Thoracic aorta (tissue), 2 donors: ENCODE data around the gene S100A16. TPM values are rescaled to one million over a fixed set of nuclear protein-coding genes. Genes with fewer than 3 reads are reported as not detected.

Source experiments
- ATAC-seq: fragments of 150-250 bp; one replicate; pipeline ENCODE4 v1.8.0; 2017; ENCODE audit warnings: low read depth; ENCODE audit not compliant: insufficient number of reproducible peaks, low FRiP score
- DNase-seq: peaks from one replicate; pipeline ENCODE4 v3.0.0-alpha.2; 2020; ENCODE audit warnings: low spot score
- H3K27ac ChIP-seq, 2 donors: fragments of 200-600 bp; sonication (generic); 1 replicate in 1 of 2; 2 replicates in 1 of 2; pipeline ENCODE4 v1.5.1; 2016; ENCODE audit warnings: mild to moderate bottlenecking in 2 of 2, moderate library complexity in 2 of 2
- H3K27me3 ChIP-seq: fragments of 200-600 bp; sonication (generic); replicated peaks from 2 replicates; pipeline ENCODE4 v1.6.0; 2016; ENCODE audit warnings: mild to moderate bottlenecking; ENCODE audit not compliant: insufficient read depth
- H3K36me3 ChIP-seq: fragments of 200-600 bp; sonication (generic); one replicate; pipeline ENCODE4 v1.5.1; 2016
- H3K4me1 ChIP-seq, 2 donors: fragments of 200-600 bp; sonication (generic); 1 replicate in 1 of 2; 2 replicates in 1 of 2; pipeline versions ENCODE4 v1.5.1 to v1.6.0; 2016; ENCODE audit warnings: low read depth in 2 of 2, mild to moderate bottlenecking in 1 of 2; ENCODE audit not compliant: control insufficient read depth in 1 of 2
- H3K4me3 ChIP-seq: fragments of 200-600 bp; sonication (generic); 2 replicates; pipeline ENCODE4 v1.5.1; 2016; ENCODE audit warnings: mild to moderate bottlenecking
- H3K9me3 ChIP-seq: fragments of 200-600 bp; sonication (generic); 2 replicates; pipeline ENCODE4 v1.5.1; 2016
- total RNA-seq, 2 donors: library from RNA; depleted of rRNA; stranded (reverse); fragments of >200 nt; gene quantifications; one replicate each; pipeline versions ENCODE4 v1.1.0 to v1.2.3, GENCODE V29; 2016
- TF ChIP-seq, protein P1 (sequence below): fragments of 200-600 bp; sonication (generic); IDR thresholded peaks from one replicate; pipeline ENCODE4 v1.5.1; 2019; ENCODE audit warnings: antibody characterized with exemption

Gene S100A16
- total RNA-seq, 2 donors from 2014 or later = 81.1 to 82.3 TPM

DNA sequence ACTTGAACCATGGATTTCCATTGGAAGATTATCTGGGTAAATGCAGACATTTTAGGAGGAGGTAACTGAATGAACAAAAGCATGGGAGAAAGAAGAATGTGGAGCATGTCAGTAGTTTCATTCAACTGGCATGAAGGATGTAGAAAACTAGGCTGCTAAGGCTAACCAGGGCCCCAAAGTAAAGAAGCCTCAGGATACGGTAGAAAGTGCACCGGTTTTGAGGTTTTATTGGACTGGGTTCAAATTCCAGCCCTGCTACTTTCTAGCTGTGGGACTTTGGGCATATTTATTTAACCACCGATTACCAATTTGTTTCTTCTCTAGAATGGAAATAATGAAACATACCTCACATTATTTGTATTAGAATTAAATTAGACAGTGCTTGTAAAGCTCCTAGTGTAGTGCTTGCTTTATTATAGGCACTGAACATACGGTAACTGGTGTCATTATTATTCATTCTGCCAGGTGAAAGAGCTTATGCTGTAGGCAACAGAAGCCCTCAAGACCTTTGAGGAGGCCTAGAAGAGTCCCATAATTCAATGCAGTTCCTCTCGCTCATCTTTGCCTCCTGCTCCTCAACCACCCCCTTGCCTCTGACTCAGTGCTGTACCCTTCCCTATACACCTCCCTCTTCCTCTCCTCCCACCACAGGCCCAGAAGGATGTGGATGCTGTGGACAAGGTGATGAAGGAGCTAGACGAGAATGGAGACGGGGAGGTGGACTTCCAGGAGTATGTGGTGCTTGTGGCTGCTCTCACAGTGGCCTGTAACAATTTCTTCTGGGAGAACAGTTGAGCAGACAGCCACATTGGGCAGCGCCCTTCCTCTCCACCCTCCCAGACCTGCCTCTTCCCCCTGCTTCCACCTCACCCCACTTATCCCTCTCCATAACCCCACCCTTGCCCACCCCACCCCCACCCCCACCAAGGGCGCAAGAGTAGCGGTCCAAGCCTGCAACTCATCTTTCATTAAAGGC, 18.4 kb upstream of the S100A16 start:
- Histone ChIP-seq H3K9me3 (no peaks in the 10 kb centered on the region), H3K4me1 (peaks cover 22 to 43% of the 10 kb centered on the region in 2 donors), H3K4me3 (no peak overlapping the region), H3K27me3 (no peaks in the 10 kb centered on the region), H3K36me3 (no peaks in the 10 kb centered on the region), H3K27ac (peak overlapping the region in 1 of 2 donors; percentile 91)
- DNase-seq = no peak
- TF ChIP-seq, protein P1, sequence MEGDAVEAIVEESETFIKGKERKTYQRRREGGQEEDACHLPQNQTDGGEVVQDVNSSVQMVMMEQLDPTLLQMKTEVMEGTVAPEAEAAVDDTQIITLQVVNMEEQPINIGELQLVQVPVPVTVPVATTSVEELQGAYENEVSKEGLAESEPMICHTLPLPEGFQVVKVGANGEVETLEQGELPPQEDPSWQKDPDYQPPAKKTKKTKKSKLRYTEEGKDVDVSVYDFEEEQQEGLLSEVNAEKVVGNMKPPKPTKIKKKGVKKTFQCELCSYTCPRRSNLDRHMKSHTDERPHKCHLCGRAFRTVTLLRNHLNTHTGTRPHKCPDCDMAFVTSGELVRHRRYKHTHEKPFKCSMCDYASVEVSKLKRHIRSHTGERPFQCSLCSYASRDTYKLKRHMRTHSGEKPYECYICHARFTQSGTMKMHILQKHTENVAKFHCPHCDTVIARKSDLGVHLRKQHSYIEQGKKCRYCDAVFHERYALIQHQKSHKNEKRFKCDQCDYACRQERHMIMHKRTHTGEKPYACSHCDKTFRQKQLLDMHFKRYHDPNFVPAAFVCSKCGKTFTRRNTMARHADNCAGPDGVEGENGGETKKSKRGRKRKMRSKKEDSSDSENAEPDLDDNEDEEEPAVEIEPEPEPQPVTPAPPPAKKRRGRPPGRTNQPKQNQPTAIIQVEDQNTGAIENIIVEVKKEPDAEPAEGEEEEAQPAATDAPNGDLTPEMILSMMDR = no peak
- no peak for ATAC-seq

DNA sequence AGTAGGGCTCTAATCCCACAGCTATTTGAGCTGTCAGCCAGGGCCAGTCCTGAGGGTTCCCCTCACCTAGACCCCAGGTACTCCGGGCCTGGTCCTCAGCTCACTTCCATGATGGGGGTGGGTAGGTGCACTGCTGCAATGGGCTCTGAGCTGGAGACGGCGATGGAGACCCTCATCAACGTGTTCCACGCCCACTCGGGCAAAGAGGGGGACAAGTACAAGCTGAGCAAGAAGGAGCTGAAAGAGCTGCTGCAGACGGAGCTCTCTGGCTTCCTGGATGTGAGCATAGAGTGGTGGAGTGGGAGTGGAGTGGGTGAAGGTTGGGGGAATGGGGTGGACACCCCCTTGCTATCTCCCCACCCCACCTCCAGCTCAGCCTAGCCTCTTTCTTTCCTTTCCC, 17.4 kb upstream of the S100A16 start:
- TF ChIP-seq, protein P1 = no peak
- H3K27me3 ChIP-seq = no peaks in the 10 kb centered on the region
- H3K36me3 ChIP-seq = no peaks in the 10 kb centered on the region
- DNase-seq = no peak
- peak overlapping the region; percentile 84 to 91 for H3K27ac ChIP-seq
- H3K4me1 ChIP-seq = peaks cover 17 to 43% of the 10 kb centered on the region in 2 donors
- no peak overlapping the region for H3K4me3 ChIP-seq
- H3K9me3 ChIP-seq = no peaks in the 10 kb centered on the region
- ATAC-seq = no peak

DNA sequence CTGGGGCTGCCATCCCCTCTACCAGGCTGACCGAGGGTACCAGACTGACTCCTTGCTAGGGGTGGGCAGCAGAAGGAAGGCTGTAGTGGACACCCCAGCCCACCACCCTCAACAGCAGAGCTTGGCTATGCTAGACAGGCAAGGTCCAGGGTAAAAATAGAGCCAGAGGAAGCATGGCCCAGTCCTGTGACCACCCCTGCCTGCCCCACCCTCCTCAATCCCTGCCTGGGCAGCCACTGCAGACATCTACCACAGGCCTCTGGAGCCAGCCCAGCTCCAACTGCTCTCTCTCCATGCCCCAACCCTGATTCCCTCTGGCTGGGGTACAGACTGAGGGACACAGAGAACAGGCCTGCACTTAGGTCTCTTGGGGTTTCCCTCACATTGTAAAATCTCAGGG, 17.0 kb upstream of the S100A16 start:
- no peaks in the 10 kb centered on the region for H3K9me3 ChIP-seq
- H3K27me3 ChIP-seq = no peaks in the 10 kb centered on the region
- H3K4me1 ChIP-seq = peaks cover 13 to 41% of the 10 kb centered on the region in 2 donors
- DNase-seq (no peak), ATAC-seq (no peak)
- no peak overlapping the region for H3K4me3 ChIP-seq
- TF ChIP-seq, protein P1 = no peak
- no peaks in the 10 kb centered on the region for H3K36me3 ChIP-seq
- H3K27ac ChIP-seq = peak overlapping the region; percentile 84 to 91

DNA sequence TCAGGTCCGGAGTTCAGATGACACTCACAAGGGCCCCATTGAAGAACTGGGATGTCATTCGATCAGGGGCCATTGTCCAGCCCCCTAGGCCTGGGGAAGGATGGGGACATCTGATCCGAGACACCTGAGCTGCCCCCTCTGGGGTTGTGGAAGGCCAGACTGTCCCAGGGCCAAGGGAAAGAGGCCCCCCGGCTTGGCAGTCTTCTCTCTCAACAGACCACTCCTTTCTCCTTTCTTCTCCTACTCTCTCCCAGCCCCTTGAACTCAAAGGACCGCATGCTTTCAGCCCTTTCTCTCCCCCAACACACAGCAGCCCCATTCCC, 16.4 kb upstream of the S100A16 start:
- peak overlapping the region; percentile 84 to 91 for H3K27ac ChIP-seq
- no peaks in the 10 kb centered on the region for H3K9me3 ChIP-seq
- TF ChIP-seq, protein P1 = no peak
- ATAC-seq (no peak), DNase-seq (no peak)
- peaks cover 12 to 38% of the 10 kb centered on the region in 2 donors for H3K4me1 ChIP-seq
- no peak overlapping the region for H3K4me3 ChIP-seq
- H3K36me3 ChIP-seq = no peaks in the 10 kb centered on the region
- H3K27me3 ChIP-seq = no peaks in the 10 kb centered on the region

DNA sequence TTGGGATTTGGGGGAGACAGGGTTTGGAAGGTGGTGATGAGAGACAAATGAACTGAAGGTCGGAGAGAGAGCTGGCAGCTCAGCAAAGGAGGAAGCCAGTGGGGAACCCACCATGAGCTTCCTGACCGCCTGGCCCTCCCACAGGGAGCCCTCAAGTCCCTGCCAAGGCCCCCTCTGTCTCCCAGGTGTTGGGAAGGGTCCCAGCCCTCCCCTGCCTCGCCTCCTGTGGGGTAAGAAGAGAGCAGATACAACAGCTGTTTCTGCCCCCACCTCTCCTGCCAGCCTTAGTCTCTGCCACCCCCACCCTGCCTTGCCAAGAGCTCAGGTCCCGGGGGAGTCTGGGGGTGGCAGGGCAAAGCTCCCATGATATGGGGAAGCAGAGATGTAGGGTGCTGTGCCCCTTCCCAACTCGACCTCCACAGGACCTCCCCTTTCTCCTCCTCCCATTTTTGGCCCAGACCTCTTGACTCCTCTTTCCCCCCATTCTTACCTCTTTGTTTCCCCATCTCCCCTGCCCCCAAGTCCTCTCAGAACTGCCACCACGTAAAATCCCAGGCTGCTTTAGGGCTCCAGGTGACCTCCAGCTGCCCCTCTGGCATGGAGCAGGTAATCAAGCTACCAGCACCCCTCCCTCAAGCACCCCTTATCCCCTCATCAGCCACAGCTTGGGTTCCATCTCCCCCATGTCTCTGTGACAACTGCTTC, 15.9 kb upstream of the S100A16 start:
- no peak for DNase-seq
- Histone ChIP-seq H3K4me3 (no peak overlapping the region), H3K4me1 (peaks cover 12 to 38% of the 10 kb centered on the region in 2 donors), H3K9me3 (no peaks in the 10 kb centered on the region), H3K36me3 (no peaks in the 10 kb centered on the region), H3K27ac (peak overlapping the region; percentile 84 to 91), H3K27me3 (no peaks in the 10 kb centered on the region)
- ATAC-seq = no peak
- TF ChIP-seq, protein P1 = no peak
